ENCODE measurements around the gene ITPRID2.
A peak's percentile ranks its signal among the peaks of the same experiment; 100 is the strongest.

Gene ITPRID2

GRCh38 chr2:181891258-181891965 lies at the start of gene ITPRID2:
TSS of gene ITPRID2 (plus strand) at chr2:181891730. CDS start at chr2:181892067, 337 bp downstream.
- TF ChIP-seq, protein P1, sequence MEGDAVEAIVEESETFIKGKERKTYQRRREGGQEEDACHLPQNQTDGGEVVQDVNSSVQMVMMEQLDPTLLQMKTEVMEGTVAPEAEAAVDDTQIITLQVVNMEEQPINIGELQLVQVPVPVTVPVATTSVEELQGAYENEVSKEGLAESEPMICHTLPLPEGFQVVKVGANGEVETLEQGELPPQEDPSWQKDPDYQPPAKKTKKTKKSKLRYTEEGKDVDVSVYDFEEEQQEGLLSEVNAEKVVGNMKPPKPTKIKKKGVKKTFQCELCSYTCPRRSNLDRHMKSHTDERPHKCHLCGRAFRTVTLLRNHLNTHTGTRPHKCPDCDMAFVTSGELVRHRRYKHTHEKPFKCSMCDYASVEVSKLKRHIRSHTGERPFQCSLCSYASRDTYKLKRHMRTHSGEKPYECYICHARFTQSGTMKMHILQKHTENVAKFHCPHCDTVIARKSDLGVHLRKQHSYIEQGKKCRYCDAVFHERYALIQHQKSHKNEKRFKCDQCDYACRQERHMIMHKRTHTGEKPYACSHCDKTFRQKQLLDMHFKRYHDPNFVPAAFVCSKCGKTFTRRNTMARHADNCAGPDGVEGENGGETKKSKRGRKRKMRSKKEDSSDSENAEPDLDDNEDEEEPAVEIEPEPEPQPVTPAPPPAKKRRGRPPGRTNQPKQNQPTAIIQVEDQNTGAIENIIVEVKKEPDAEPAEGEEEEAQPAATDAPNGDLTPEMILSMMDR (IDR thresholded peaks at IDR 0.05; ENCODE audit: borderline replicate concordance, insufficient read depth, low read depth, low read length): no peak; the same call in 1 of the 2 replicates
- peak within 1 kb of the TSS; percentile 92 for H3K4me3 ChIP-seq (ENCODE audit: low read depth, low read length)

DNA sequence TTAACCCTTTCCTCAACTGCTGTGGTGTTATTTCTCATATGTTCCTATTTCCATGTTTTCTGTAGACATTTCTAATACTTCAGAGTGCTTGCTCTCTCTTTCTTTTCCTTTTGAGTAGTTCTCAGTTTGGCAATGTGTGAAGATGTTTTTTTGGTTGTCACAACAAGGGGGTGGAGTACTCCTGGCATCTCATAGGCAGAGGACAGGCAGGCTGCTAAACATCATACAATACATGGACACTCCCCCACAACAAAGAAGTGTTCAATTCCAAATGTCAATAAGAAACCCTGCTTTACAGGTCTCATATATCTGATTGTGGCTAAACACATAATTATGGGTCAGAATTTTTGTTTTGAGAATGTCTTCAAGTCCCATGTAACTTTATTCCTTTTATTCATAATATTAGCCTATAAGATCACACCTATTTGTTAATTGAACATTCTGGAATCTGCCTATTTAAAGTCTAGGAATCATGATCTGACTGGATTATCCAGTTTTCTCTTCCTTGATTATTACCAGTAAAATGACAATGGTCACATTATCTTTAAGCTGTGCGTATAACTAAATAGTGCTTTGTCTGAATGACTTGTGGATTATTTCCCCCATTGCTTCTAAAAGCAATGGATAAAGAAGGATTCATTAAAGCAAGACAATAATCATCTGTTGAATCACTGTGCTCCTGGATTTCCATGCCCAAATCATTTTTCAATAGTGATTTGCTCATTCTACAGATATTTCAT lies 46.8 kb upstream of the ITPRID2 start:
- TF ChIP-seq, protein P1 (IDR thresholded peaks at IDR 0.05; ENCODE audit: borderline replicate concordance, insufficient read depth, low read depth, low read length): no peak
- H3K4me3 ChIP-seq (ENCODE audit: low read depth, low read length): no peak overlapping the region

DNA sequence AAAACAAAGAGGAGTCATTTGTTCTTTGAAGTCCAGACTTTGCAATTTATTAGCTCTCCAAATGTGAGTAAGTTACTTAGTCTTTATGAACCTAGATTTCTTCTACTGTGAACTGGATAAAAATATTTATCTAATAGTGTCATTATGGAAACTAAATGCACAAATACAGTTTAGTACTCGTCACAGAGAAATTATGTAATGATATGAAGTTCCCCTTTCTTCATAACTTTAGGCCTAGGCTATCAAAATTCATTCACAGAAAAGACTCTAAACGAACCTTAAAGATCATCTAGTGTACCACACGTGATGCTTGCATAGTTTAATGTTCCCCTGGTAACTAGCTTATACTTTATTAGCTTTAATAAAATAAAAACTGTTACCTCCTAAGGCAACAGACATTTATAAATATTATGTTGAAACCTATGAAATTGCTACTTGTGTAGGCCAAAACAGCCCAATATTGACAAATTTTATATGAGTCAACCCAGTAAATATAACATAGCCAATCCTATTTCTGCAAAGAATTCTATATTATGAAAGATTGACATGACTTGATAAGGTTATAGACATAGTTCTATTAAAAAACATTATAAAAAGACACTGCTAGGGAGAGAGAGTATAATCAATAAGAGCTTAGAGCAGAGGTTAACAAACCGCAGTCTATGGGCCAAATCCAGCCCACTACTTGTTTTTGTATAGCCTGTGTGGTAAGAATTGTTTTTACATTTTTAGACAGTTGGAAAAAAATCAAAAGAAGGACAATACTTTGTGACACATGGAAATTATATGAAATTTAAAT lies 44.9 kb upstream of the ITPRID2 start:
- TF ChIP-seq, protein P1 (IDR thresholded peaks at IDR 0.05; ENCODE audit: borderline replicate concordance, insufficient read depth, low read depth, low read length): no peak

GRCh38 chr2:181847198-181847556 lies 44.4 kb upstream of the ITPRID2 start:
- H3K4me3 ChIP-seq (ENCODE audit: low read depth, low read length): no peak overlapping the region
- TF ChIP-seq, protein P1 (IDR thresholded peaks at IDR 0.05; ENCODE audit: borderline replicate concordance, insufficient read depth, low read depth, low read length): no peak

More for the DNA sequence above, 44.9 kb upstream of the ITPRID2 start:
- H3K4me3 ChIP-seq (ENCODE audit: low read depth, low read length): no peak overlapping the region

DNA sequence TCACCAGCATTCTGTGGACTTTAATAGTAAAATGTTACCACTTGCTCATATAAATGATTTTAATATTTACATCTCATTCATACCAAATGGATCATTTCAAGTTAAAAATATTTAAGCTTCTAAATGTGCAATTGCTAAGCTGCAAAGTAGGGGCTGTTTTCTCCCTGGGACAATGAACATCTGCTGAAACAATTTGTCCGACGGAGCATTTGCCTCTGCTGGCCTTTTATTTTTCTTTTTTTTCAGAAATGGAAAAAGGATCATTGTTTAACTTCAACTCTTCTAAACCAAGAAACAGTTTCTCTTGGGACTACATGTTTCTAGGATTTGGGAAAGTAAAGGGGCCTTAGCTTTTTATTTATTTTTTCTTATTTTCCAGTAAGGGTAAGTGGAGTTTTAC lies 43.8 kb upstream of the ITPRID2 start:
- no peak overlapping the region for H3K4me3 ChIP-seq (ENCODE audit: low read depth, low read length)
- TF ChIP-seq, protein P1 (IDR thresholded peaks at IDR 0.05; ENCODE audit: borderline replicate concordance, insufficient read depth, low read depth, low read length): no peak

DNA sequence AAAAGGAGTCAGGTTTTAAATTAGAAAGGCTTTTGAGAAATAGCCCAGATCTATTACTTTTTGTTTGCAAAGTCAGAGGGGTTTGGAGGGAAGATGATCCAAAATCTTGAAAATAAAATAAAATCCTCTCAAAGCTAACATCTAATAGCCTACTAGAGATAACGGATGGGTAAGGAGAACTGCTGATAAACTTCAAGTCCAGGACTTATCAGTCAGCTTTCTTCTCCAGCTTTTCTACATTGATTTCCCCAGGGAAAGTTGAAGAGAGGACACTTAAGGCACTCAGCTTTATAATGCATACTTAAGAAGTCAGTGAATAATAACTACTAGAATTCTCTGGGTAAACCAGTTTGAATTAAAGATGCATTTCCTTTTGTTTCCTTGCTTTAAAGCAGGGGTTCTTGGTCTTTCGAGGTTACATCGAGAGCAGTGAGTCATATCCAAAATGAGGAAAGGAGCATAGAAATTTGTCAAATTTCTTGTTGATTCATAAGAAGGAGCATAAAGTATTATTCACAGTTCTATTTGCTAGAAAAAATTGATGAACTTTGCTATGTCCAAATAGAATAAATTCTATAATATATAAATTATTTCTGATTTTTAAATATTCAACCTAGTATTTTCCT lies 43.2 kb upstream of the ITPRID2 start:
- TF ChIP-seq, protein P1 (IDR thresholded peaks at IDR 0.05; ENCODE audit: borderline replicate concordance, insufficient read depth, low read depth, low read length): no peak
- no peak overlapping the region for H3K4me3 ChIP-seq (ENCODE audit: low read depth, low read length)
